GM12873 (cell line): ENCODE measurements around the gene P2RX4.

ENCODE experiments used
- TF ChIP-seq, protein P1 (sequence below): IDR thresholded peaks from 2 replicates; pipeline ENCODE4 v1.5.1; 2012; ENCODE audit warnings: low read depth, mild to moderate bottlenecking, moderate library complexity, low read length, control low read depth; ENCODE audit not compliant: insufficient read depth; ENCODE audit errors: missing control alignments

The P2RX4 gene

DNA sequence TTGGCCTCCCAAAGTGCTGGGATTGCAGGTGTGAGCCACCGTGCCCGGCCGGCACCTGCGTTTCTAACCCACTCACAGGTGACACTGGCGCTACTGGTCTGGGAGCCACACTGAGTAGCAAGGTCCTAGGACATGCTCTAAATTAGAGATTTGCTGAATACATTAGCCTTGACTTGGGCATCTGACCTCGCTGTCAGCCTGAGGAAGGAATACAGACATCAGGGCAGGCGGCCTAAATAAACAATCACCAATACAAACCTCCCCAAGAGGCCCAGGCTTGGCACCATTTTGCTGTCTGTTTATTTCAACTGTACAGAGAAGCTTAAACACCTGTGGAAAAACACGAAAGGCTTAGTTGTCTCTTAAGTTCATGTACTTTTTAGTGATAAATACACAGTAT, 27.5 kb downstream of the P2RX4 start:
- TF ChIP-seq, protein P1, sequence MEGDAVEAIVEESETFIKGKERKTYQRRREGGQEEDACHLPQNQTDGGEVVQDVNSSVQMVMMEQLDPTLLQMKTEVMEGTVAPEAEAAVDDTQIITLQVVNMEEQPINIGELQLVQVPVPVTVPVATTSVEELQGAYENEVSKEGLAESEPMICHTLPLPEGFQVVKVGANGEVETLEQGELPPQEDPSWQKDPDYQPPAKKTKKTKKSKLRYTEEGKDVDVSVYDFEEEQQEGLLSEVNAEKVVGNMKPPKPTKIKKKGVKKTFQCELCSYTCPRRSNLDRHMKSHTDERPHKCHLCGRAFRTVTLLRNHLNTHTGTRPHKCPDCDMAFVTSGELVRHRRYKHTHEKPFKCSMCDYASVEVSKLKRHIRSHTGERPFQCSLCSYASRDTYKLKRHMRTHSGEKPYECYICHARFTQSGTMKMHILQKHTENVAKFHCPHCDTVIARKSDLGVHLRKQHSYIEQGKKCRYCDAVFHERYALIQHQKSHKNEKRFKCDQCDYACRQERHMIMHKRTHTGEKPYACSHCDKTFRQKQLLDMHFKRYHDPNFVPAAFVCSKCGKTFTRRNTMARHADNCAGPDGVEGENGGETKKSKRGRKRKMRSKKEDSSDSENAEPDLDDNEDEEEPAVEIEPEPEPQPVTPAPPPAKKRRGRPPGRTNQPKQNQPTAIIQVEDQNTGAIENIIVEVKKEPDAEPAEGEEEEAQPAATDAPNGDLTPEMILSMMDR, result no peak

DNA sequence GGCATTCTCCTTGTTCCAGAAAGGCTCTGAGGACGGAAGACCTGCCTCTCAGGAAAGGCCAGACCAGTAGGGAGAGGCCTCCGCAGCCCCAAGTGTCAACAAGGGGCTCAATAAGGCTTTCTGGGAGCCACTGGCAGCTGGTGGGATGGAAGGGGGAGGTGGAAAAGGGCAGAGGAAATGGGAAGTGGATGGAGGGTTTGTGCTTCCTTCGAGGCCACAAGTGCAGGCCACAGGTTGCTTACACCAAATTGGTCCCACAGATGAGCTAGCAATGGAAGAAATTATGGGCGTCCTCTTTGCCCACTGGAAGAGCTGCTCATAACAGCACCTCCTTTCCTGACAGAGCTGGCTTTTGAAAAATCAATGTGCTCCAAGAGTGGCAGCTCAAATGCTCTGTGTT, 28.2 kb downstream of the P2RX4 start:
- TF ChIP-seq, protein P1, result no peak

DNA sequence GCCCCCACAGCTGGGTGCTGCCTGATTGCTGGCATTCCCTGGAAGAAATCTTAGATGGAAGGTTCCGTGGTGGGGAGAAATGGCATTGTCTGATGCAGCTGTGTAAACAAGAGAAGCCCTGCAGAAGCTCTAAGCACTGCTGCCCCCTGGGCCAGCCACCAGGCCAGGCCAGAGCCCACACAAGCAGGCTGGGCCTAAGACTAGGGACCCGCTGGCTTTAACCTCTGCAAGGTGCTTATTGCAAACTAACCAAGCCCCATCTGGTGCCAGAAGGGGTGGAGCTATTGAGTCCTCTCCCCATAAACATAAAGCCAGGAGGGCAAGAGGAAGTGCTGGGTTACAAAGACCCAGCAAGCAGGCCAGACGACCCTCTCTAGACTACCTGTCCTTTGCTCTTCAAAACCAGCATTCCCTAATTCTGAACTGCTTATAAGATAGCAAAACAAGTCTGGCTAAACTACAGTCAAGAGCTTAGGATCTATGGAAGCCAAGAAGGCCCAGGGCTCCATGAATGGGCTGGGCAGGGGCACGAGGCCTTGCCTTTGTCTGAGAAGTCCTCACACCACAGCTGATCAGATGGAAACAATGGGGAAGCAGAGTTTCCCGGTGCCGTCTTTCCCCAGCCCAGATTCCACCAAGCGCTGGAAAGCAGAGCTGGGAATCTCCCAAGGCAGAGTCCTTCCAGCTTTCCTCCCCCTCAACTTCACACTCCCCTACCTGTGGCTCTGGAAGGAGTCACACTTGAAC, 28.8 kb downstream of the P2RX4 start:
- TF ChIP-seq, protein P1, result no peak

DNA sequence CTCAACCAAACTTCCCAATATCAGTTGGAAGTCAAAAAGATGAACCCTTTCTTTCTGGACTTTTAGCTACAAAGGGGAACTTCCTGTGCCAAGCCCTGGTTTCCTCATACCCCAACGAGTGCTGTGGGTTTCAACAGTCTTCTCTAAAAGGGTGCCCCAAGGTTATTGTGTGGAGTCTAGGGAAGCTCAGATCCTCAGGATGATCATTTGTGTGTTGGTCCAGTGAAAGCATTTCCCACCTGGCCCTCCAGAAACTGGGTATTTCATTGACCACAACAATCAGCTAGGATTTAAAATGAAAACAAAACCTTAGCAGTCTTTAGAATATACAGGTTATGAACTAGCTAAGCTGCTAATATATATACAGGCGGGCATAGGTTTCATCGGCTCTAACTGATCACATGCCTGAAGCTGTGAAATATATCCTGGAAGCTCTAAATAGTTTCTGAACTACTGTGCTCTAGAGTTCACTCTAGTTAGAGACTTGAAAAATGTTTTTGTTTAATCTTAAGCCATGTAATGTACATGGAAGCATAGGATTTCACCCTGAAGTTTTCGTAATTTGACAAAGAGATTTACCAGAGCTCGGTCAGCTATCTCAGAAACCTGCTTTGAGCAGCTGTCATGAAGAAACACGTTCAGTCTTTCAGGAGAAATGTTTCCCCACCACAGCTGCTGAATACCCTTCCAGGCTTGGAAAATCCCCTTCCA, 29.6 kb downstream of the P2RX4 start:
- TF ChIP-seq, protein P1, result no peak

DNA sequence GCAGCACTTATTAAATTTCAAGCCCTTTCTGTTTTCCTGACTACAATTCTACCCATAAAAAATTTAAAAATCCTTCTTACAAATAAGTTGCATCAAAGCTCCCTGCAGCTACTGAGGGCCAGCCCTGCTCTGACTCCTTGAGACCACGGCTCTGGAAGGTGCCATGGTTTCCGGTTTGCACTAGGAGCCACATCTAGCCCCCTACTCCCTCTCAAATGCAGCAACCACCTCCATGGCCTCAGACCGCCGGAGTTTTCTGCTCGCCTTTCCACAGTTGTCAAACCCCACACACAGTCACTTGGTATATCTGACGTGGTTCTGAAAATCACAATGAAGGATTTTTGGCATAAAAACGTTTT, 30.1 kb downstream of the P2RX4 start:
- TF ChIP-seq, protein P1, result no peak

DNA sequence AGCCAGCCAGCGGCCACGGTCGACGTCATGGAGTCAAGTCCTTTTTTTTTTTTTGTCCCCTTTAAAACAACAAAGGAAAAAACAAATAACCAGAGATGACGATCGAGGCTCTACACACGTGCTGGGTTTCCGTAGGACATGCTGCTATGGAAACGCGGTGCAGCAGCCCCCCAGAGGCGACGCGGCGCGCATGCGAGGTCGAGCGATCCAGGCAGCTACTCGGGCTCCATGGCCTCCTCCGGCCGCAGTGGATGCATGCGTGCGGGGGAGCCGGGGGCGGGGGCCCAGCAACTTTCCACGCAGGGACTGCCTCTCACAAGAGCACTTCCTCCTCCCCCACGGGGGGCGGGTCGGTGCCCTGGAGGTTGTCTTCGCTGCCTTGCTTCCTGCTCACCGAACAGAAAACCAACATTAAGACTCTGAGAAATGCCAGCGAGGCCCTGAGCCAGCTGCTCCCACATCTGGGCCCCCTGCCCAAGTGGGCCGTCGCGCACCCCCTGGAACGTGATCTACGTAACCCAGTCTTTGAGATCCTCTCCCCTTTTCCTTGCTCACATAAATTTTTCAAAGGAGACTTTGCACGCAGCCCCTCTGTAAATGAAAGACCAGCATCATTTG, 30.7 kb downstream of the P2RX4 start:
- TF ChIP-seq, protein P1, result no peak
